GM12874 (cell line): ENCODE measurements around the gene SLC2A5.
A peak's percentile ranks its signal among the peaks of the same experiment; 100 is the strongest.

ENCODE experiments used
- CTCF ChIP-seq: IDR thresholded peaks from 2 replicates; pipeline ENCODE4 v1.5.1; 2011; ENCODE audit warnings: low read depth, mild to moderate bottlenecking, control low read depth, low read length, moderate library complexity; ENCODE audit not compliant: insufficient read depth

Gene SLC2A5

DNA sequence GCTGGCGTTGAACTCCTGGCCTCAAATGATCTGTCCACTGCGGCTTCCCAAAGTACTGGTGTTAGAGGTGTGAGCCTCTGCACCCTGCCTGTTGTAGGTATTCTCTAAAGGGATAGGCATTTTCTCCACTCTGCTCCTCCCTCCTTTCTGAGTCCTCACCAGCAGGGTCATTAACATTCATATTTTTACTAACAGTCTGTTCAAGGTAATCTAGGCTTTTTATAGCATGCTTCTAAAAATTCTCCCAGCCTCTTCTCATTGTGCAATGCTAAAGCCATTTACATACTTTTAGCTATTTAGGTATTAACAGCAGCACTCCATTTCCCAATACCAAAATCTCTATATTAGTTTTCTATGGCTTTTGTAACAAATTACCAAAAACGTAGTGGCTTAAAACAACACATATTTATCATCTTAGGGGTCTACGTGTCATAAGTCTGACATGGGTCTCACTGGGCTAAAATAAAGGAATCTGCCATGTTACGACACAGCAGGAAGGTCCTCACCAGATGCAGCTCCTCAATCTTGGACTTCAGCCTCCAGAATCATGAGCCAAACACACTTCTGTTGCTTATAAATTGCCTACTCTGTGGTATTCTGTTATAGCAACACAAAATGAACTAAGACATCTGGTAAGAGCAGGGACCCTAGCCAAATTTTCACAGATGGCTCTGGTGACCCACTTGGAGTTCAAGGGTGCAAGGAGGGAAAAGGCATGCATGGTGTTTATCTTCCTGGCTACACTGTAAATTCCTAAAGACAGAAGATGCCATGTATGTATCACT is 40.3 kb downstream of the SLC2A5 start:
- TF ChIP-seq CTCF = no peak

DNA sequence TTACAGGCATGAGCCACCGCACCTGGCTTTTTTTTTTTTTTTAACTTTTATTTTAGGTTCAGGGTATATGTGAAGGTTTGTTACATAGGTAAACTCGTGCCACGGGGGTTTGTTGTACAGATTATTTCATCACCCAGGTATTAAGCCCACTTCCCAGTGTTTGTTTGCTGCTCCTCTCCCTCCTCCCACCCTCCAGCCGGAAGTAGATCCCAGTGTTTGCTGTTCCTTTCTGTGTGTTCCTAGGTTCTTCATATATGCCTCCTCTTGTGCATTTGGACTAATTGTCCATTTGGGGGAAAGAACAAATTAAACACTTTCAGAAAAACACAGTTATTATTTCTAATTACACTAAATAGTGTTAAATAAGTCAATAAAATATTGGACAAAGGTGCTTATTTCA is 42.1 kb downstream of the SLC2A5 start:
- no peak for TF ChIP-seq CTCF

GRCh38 chr1:9025449-9025848 is 44.0 kb downstream of the SLC2A5 start:
- TF ChIP-seq CTCF = no peak

- no peak for TF ChIP-seq CTCF
Measured at GRCh38 chr1:9024837-9025236, 44.6 kb downstream of the SLC2A5 start.

DNA sequence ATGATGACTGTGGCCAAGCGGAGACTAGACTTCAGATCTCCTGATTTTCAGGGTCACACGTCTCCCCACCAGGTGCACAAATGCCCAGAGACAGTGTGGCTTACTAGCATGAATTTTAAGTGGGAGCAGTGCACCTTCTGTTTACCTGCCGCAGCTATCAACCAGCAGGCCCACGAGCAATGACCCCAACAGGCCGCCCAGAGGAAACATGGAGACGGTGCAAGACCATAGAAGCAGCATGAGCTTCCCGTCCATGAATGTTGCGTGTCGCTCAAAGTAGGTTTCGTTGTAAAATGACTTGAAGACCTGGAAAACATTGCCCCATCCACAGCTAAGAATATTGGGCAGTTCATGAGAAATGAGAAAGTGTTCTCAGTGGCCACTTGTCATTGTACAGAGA is 46.7 kb downstream of the SLC2A5 start:
- TF ChIP-seq CTCF = 0 out of 2 replicates have a peak, but pooled peaks have one; percentile 4

DNA sequence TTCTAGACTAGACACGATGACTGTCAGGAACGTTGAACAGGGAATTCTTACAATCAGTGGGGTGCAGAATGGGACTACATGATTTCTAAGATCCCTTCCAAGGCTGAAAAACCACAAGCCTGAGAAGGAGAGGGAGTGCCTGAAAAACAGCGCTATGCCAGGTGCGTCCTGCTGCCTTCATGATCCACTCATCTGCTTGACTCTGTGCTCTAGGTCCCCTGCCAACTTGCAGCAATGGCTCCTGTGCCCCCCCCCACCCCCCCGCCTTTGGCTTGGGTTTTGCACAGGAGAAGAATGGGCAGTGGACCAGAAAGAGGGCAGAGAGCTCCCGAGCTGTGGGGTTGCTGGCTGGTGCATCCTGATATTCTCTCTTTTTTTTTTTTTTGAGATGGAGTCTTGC is 49.1 kb downstream of the SLC2A5 start:
- no peak for TF ChIP-seq CTCF

DNA sequence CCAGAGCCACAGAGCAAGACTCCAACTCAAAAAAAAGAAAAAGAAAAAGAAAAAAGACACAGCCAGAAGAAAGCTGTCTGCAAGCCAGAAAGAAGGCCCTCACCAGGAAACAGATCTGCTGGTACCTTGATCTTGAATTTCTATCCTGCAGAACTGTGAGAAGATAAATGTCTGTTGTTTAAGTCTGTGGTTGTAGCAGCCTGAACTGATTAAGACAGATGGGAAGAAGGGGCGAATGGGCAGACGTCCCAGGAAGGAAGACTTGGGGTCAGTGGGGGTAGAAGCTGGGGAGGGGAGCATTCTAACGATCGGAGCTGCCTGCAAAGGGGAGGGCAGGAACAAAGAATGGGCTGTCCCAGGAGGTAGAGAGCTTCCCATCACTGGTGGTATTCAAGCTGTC is 49.5 kb downstream of the SLC2A5 start:
- no peak for TF ChIP-seq CTCF
